K562 (cell line): ENCODE data around the gene CD6. TPM values are rescaled to one million over a fixed set of nuclear protein-coding genes. Genes with fewer than 3 reads are reported as not detected.
A peak's percentile ranks its signal among the peaks of the same experiment; 100 is the strongest.

Experiments
- CBFA2T2 ChIP-seq: fragments of 450-650 bp; conservative IDR thresholded peaks from 2 replicates; pipeline ENCODE4 v1.6.1; 2017; ENCODE audit warnings: mild to moderate bottlenecking
- CBFA2T3 ChIP-seq: fragments of 450-650 bp; IDR thresholded peaks from 2 replicates; pipeline ENCODE4 v1.6.1; 2017
- EP400 ChIP-seq: fragments of 450-650 bp; IDR thresholded peaks from 2 replicates; pipeline ENCODE4 v1.6.1; 2017; ENCODE audit warnings: antibody characterized with exemption, mild to moderate bottlenecking, moderate library complexity
- EWSR1 ChIP-seq: fragments of 450-650 bp; IDR thresholded peaks from 2 replicates; pipeline ENCODE4 v1.6.1; 2018; ENCODE audit warnings: borderline replicate concordance, mild to moderate bottlenecking, low read depth, moderate library complexity; ENCODE audit not compliant: partially characterized antibody
- JUN ChIP-seq, 2 experiments: sonication (generic) in 1 of 2; formaldehyde crosslinking in 1 of 2; IDR thresholded peaks; 2 replicates each; pipeline versions ENCODE4 v1.6.1 to v1.8.0; 2012 to 2022; ENCODE audit warnings: borderline replicate concordance in 2 of 2, mild to moderate bottlenecking in 2 of 2, improper control_type of control experiment in 1 of 2, low read depth in 1 of 2, low read length in 1 of 2, missing genetic modification reagents in 1 of 2
- MYNN ChIP-seq, 2 experiments: sonication (generic); formaldehyde crosslinking in 1 of 2; IDR thresholded peaks; 2 replicates each; pipeline versions ENCODE4 v1.5.0 to v1.6.1; 2016 to 2020; ENCODE audit warnings: antibody characterized with exemption in 1 of 2, missing genetic modification reagents in 1 of 2
- PHB ChIP-seq: fragments of 250-450 bp; sonication (Bioruptor Pico); IDR thresholded peaks from 2 replicates; pipeline ENCODE4 v1.5.0; 2021
- PHF8 ChIP-seq: fragments of 200-600 bp; sonication (generic); IDR thresholded peaks from 2 replicates; pipeline ENCODE4 v1.6.1; 2012; ENCODE audit warnings: mixed run types, mild to moderate bottlenecking, inconsistent platforms, low read length, moderate library complexity, borderline replicate concordance
- RFX1 ChIP-seq: fragments of 450-650 bp; IDR thresholded peaks from 2 replicates; pipeline ENCODE4 v1.6.1; 2016; ENCODE audit warnings: mild to moderate bottlenecking, moderate library complexity
- SPI1 ChIP-seq: IDR thresholded peaks from 2 replicates; pipeline ENCODE4 v1.6.1; 2011; ENCODE audit warnings: low read depth, low read length, control low read depth, borderline replicate concordance
- STAG1 ChIP-seq: sonication (generic); formaldehyde crosslinking; IDR thresholded peaks from 2 replicates; pipeline ENCODE4 v1.5.0; 2020; ENCODE audit warnings: missing genetic modification reagents, borderline replicate concordance
- TCF3 ChIP-seq: sonication (generic); formaldehyde crosslinking; IDR thresholded peaks from 2 replicates; pipeline ENCODE4 v1.4.0; 2020; ENCODE audit warnings: mild to moderate bottlenecking, missing genetic modification reagents
- ZC3H11A ChIP-seq: IDR thresholded peaks from 2 replicates; pipeline ENCODE4 v1.6.1; 2012; ENCODE audit warnings: low read depth, low read length, improper control_type of control experiment
- ZKSCAN3 ChIP-seq: fragments of 250-450 bp; sonication (Bioruptor Pico); IDR thresholded peaks from 2 replicates; pipeline ENCODE4 v1.4.0; 2020
- ZNF589 ChIP-seq: fragments of 200-800 bp; sonication (Bioruptor generic); IDR thresholded peaks from 2 replicates; pipeline ENCODE4 v1.6.1; 2016; ENCODE audit warnings: low read depth, missing genetic modification characterization, missing compliant biosample characterization
- polyA plus RNA-seq, 8 experiments: library from polyadenylated mRNA; depleted of rRNA in 4 of 8; stranded (reverse) in 5 of 8; unstranded in 3 of 8; fragments of >200 nt; fragmentation: Nextera tagmentation in 2 of 8; fragmentation: Illumina TruSeq in 1 of 8; extraction: Ambion mirVana in 2 of 8; extraction: Trizol in 1 of 8; gene quantifications; 2 replicates each; pipeline versions ENCODE4 v1.2.1 to v1.2.3, GENCODE V29; 2011 to 2014; ENCODE audit warnings: inconsistent platforms in 1 of 8, missing spikeins in 1 of 8
- total RNA-seq, 7 experiments: library from RNA; depleted of rRNA in 6 of 7; stranded (reverse); fragments of >200 nt in 6 of 7; fragmentation: Illumina TruSeq in 2 of 7; extraction: Trizol in 2 of 7; gene quantifications; 2 replicates each; pipeline versions ENCODE4 v1.2.1 to v1.2.3, GENCODE V29; 2011 to 2021; ENCODE audit warnings: low replicate concordance in 1 of 7
- TF ChIP-seq, protein P1 (sequence below): sonication (generic); formaldehyde crosslinking; IDR thresholded peaks from 2 replicates; pipeline ENCODE4 v1.8.1; 2022; ENCODE audit warnings: missing genetic modification reagents
- TF ChIP-seq, protein P2 (sequence below): sonication (generic); formaldehyde crosslinking; IDR thresholded peaks from 2 replicates; pipeline ENCODE4 v1.8.0; 2022; ENCODE audit warnings: mild to moderate bottlenecking, missing genetic modification reagents
- TF ChIP-seq, protein P3 (sequence below): fragments of 450-650 bp; IDR thresholded peaks from 2 replicates; pipeline ENCODE4 v1.6.1; 2017; ENCODE audit warnings: antibody characterized with exemption
- TF ChIP-seq, protein P4 (sequence below): fragments of 250-450 bp; sonication (Bioruptor Pico); IDR thresholded peaks from 2 replicates; pipeline ENCODE4 v1.8.0; 2022; ENCODE audit warnings: inconsistent platforms
- TF ChIP-seq, protein P5 (sequence below): fragments of 200-400 bp; formaldehyde crosslinking; IDR thresholded peaks from 2 replicates; pipeline ENCODE4 v1.6.1; 2017; ENCODE audit warnings: mild to moderate bottlenecking, low read depth, low read length, moderate library complexity

CD6 gene
- total and polyA plus RNA-seq, 9 of the 15 experiments (the other 6 are each of a cell fraction or from before 2014, with no cell fraction given): 0.84 TPM; not detected in 8

DNA sequence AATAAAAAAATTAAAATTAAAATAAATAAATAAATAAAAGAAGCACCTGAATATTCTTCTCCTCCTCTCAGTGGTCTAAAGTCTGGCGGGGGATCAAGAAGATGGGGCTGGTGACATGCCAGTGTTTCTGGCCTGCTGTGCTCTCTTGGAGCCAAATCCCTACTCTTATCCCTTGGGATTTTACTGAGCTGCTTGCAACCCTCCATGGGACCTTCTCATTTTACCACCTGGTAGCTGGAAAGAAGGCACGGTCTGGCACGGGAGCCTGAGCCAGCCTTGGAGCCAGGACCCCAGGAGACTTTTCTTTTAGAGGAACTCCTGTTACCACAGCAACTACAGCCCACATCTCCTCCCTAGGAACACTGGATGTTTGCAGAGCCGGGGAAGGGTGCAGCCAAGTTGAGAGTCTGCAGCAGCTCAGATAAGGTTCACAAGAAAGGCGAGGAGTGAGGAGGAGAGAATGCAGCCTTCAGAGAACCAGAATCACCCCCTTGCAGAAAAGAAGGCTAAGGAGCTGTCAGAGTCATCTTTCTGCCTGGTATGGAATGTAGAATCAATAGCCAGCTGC lies 21.4 kb downstream of the CD6 start (continued):
- TF ChIP-seq TCF3 (CRISPR knock-in tag): peak; percentile 60
- peak; percentile 57 for TF ChIP-seq CBFA2T3
- 0 out of 2 replicates have a peak, but pooled peaks have one; percentile 11 for TF ChIP-seq SPI1
- no peak for TF ChIP-seq ZKSCAN3 (CRISPR knock-in tag)
- TF ChIP-seq, protein P1, sequence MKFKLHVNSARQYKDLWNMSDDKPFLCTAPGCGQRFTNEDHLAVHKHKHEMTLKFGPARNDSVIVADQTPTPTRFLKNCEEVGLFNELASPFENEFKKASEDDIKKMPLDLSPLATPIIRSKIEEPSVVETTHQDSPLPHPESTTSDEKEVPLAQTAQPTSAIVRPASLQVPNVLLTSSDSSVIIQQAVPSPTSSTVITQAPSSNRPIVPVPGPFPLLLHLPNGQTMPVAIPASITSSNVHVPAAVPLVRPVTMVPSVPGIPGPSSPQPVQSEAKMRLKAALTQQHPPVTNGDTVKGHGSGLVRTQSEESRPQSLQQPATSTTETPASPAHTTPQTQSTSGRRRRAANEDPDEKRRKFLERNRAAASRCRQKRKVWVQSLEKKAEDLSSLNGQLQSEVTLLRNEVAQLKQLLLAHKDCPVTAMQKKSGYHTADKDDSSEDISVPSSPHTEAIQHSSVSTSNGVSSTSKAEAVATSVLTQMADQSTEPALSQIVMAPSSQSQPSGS: no peak
- no peak for TF ChIP-seq EWSR1
- TF ChIP-seq CBFA2T2: peak; percentile 26
- TF ChIP-seq EP400: no peak
- no peak for TF ChIP-seq STAG1 (CRISPR knock-in tag)
- peak; percentile 85 for TF ChIP-seq RFX1
- TF ChIP-seq, protein P2, sequence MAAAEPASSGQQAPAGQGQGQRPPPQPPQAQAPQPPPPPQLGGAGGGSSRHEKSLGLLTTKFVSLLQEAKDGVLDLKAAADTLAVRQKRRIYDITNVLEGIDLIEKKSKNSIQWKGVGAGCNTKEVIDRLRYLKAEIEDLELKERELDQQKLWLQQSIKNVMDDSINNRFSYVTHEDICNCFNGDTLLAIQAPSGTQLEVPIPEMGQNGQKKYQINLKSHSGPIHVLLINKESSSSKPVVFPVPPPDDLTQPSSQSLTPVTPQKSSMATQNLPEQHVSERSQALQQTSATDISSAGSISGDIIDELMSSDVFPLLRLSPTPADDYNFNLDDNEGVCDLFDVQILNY (CRISPR knock-in tag): no peak
- no peak for TF ChIP-seq PHB (CRISPR knock-in tag)
- TF ChIP-seq PHF8: no peak
- TF ChIP-seq, protein P3, sequence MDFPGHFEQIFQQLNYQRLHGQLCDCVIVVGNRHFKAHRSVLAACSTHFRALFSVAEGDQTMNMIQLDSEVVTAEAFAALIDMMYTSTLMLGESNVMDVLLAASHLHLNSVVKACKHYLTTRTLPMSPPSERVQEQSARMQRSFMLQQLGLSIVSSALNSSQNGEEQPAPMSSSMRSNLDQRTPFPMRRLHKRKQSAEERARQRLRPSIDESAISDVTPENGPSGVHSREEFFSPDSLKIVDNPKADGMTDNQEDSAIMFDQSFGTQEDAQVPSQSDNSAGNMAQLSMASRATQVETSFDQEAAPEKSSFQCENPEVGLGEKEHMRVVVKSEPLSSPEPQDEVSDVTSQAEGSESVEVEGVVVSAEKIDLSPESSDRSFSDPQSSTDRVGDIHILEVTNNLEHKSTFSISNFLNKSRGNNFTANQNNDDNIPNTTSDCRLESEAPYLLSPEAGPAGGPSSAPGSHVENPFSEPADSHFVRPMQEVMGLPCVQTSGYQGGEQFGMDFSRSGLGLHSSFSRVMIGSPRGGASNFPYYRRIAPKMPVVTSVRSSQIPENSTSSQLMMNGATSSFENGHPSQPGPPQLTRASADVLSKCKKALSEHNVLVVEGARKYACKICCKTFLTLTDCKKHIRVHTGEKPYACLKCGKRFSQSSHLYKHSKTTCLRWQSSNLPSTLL: no peak
- TF ChIP-seq ZC3H11A: no peak
- TF ChIP-seq, protein P4, sequence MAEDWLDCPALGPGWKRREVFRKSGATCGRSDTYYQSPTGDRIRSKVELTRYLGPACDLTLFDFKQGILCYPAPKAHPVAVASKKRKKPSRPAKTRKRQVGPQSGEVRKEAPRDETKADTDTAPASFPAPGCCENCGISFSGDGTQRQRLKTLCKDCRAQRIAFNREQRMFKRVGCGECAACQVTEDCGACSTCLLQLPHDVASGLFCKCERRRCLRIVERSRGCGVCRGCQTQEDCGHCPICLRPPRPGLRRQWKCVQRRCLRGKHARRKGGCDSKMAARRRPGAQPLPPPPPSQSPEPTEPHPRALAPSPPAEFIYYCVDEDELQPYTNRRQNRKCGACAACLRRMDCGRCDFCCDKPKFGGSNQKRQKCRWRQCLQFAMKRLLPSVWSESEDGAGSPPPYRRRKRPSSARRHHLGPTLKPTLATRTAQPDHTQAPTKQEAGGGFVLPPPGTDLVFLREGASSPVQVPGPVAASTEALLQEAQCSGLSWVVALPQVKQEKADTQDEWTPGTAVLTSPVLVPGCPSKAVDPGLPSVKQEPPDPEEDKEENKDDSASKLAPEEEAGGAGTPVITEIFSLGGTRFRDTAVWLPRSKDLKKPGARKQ (CRISPR knock-in tag): no peak
- TF ChIP-seq MYNN (IDR thresholded peaks at IDR 0.05): peak; percentile 99
- peak; percentile 86 for TF ChIP-seq MYNN (CRISPR knock-in tag; IDR thresholded peaks at IDR 0.05)
- TF ChIP-seq ZNF589 (CRISPR knock-in tag): no peak
- TF ChIP-seq JUN (IDR thresholded peaks at IDR 0.05; ENCODE audit: borderline replicate concordance, low read depth, low read length): no peak
- TF ChIP-seq JUN (CRISPR knock-in tag; IDR thresholded peaks at IDR 0.05; ENCODE audit: borderline replicate concordance): no peak
- TF ChIP-seq, protein P5, sequence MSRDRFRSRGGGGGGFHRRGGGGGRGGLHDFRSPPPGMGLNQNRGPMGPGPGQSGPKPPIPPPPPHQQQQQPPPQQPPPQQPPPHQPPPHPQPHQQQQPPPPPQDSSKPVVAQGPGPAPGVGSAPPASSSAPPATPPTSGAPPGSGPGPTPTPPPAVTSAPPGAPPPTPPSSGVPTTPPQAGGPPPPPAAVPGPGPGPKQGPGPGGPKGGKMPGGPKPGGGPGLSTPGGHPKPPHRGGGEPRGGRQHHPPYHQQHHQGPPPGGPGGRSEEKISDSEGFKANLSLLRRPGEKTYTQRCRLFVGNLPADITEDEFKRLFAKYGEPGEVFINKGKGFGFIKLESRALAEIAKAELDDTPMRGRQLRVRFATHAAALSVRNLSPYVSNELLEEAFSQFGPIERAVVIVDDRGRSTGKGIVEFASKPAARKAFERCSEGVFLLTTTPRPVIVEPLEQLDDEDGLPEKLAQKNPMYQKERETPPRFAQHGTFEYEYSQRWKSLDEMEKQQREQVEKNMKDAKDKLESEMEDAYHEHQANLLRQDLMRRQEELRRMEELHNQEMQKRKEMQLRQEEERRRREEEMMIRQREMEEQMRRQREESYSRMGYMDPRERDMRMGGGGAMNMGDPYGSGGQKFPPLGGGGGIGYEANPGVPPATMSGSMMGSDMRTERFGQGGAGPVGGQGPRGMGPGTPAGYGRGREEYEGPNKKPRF: no peak
